ENCODE results near the gene PIK3R6.

PIK3R6 gene

GRCh38 chr17:8843344-8843743, 24.1 kb downstream of the PIK3R6 start:
- H3K27me3 ChIP-seq (ENCODE audit: control insufficient read depth, low read length), result peaks cover 3% of the 10 kb centered on the region
- H3K4me2 ChIP-seq (ENCODE audit: low read length), result no peak overlapping the region
- H3K27ac ChIP-seq (ENCODE audit: low read depth, low read length), result no peak overlapping the region
- H3K9me2 ChIP-seq (replicated peaks; ENCODE audit: control insufficient read depth, low read length), result no peaks in the 10 kb centered on the region
- no peak overlapping the region for H3K4me3 ChIP-seq (ENCODE audit: low read length)
- no peaks in the 10 kb centered on the region for H3K4me1 ChIP-seq (ENCODE audit: control insufficient read depth, low read length)
- H3F3A ChIP-seq (ENCODE audit: control insufficient read depth, insufficient read depth), result no peaks in the 10 kb centered on the region
- H3K36me3 ChIP-seq (ENCODE audit: control insufficient read depth, low read length), result no peaks in the 10 kb centered on the region
- H4K20me1 ChIP-seq (ENCODE audit: control insufficient read depth, insufficient read depth, low read depth, low read length), result no peaks in the 10 kb centered on the region
- no peaks in the 10 kb centered on the region for H3K79me2 ChIP-seq (ENCODE audit: control insufficient read depth, low read length)
- no peaks in the 10 kb centered on the region for H3K9me3 ChIP-seq (ENCODE audit: control insufficient read depth, insufficient read depth, low read length)
- TF ChIP-seq EZH2phosphoT487 (IDR thresholded peaks at IDR 0.05; ENCODE audit: borderline replicate concordance, low read length) (no peak), CTCF (IDR thresholded peaks at IDR 0.05; ENCODE audit: low read depth, low read length, poor library complexity, severe bottlenecking) (no peak)

- Histone ChIP-seq H3K36me3 (ENCODE audit: control insufficient read depth, low read length) (no peaks in the 10 kb centered on the region), H3K27me3 (ENCODE audit: control insufficient read depth, low read length) (peaks cover 3% of the 10 kb centered on the region), H3K4me3 (ENCODE audit: low read length) (no peak overlapping the region), H3K9me3 (ENCODE audit: control insufficient read depth, insufficient read depth, low read length) (no peaks in the 10 kb centered on the region), H3K9me2 (replicated peaks; ENCODE audit: control insufficient read depth, low read length) (no peaks in the 10 kb centered on the region), H3F3A (ENCODE audit: control insufficient read depth, insufficient read depth) (no peaks in the 10 kb centered on the region), H4K20me1 (ENCODE audit: control insufficient read depth, insufficient read depth, low read depth, low read length) (no peaks in the 10 kb centered on the region), H3K4me2 (ENCODE audit: low read length) (no peak overlapping the region), H3K79me2 (ENCODE audit: control insufficient read depth, low read length) (no peaks in the 10 kb centered on the region), H3K4me1 (ENCODE audit: control insufficient read depth, low read length) (no peaks in the 10 kb centered on the region), H3K27ac (ENCODE audit: low read depth, low read length) (no peak overlapping the region)
- TF ChIP-seq EZH2phosphoT487 (IDR thresholded peaks at IDR 0.05; ENCODE audit: borderline replicate concordance, low read length) (no peak), CTCF (IDR thresholded peaks at IDR 0.05; ENCODE audit: low read depth, low read length, poor library complexity, severe bottlenecking) (no peak)
Measured at GRCh38 chr17:8841844-8842243, 25.6 kb downstream of the PIK3R6 start.

- Histone ChIP-seq H3F3A (ENCODE audit: control insufficient read depth, insufficient read depth) (no peaks in the 10 kb centered on the region), H3K36me3 (ENCODE audit: control insufficient read depth, low read length) (no peaks in the 10 kb centered on the region), H3K4me3 (ENCODE audit: low read length) (no peak overlapping the region), H3K27me3 (ENCODE audit: control insufficient read depth, low read length) (peaks cover 3% of the 10 kb centered on the region), H4K20me1 (ENCODE audit: control insufficient read depth, insufficient read depth, low read depth, low read length) (no peaks in the 10 kb centered on the region), H3K79me2 (ENCODE audit: control insufficient read depth, low read length) (no peaks in the 10 kb centered on the region), H3K9me3 (ENCODE audit: control insufficient read depth, insufficient read depth, low read length) (no peaks in the 10 kb centered on the region), H3K9me2 (replicated peaks; ENCODE audit: control insufficient read depth, low read length) (no peaks in the 10 kb centered on the region), H3K4me2 (ENCODE audit: low read length) (no peak overlapping the region), H3K27ac (ENCODE audit: low read depth, low read length) (no peak overlapping the region), H3K4me1 (ENCODE audit: control insufficient read depth, low read length) (no peaks in the 10 kb centered on the region)
- no peak for TF ChIP-seq EZH2phosphoT487 (IDR thresholded peaks at IDR 0.05; ENCODE audit: borderline replicate concordance, low read length)
- no peak for TF ChIP-seq CTCF (IDR thresholded peaks at IDR 0.05; ENCODE audit: low read depth, low read length, poor library complexity, severe bottlenecking)
Measured at GRCh38 chr17:8839410-8839935, 28.0 kb downstream of the PIK3R6 start.

All from DOHH2 (cell line).